GM12865 (cell line): ENCODE results near the gene VPS45.

Experiments
- DNase-seq: peaks from one replicate; pipeline ENCODE4 v3.0.0; 2010; ENCODE audit warnings: low read depth
- H3K4me3 ChIP-seq: 2 replicates; pipeline ENCODE4 v1.5.1; 2011; ENCODE audit warnings: mild to moderate bottlenecking, low read depth, low read length, control low read depth
- TF ChIP-seq, protein P1 (sequence below): IDR thresholded peaks from 2 replicates; pipeline ENCODE4 v1.5.1; 2011; ENCODE audit warnings: low read length, control low read depth, low read depth, inconsistent platforms; ENCODE audit not compliant: insufficient read depth; ENCODE audit errors: missing control alignments

VPS45 gene

DNA sequence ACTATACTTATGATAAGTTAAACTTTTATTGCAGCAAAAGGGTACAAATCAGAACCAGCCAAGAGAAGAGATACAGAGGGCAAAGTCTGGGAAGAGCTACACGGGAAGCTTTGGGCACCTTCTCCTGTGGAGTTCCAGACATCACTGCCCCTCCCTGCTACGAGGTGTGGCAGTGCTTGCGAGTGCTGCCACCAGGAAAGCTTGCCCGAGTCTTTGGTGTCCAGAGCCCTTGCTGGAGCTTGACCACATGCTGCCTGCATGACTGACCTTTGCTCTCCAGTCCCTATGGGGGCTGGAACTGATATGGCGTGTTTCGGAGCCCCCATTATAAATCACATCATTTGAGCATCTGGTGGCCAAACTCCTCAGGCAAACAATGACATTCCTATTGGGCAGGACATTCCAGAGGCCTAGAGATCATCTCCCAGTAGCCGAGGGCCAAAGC, 105.6 kb downstream of the VPS45 start:
- no peak overlapping the region for H3K4me3 ChIP-seq
- TF ChIP-seq, protein P1, sequence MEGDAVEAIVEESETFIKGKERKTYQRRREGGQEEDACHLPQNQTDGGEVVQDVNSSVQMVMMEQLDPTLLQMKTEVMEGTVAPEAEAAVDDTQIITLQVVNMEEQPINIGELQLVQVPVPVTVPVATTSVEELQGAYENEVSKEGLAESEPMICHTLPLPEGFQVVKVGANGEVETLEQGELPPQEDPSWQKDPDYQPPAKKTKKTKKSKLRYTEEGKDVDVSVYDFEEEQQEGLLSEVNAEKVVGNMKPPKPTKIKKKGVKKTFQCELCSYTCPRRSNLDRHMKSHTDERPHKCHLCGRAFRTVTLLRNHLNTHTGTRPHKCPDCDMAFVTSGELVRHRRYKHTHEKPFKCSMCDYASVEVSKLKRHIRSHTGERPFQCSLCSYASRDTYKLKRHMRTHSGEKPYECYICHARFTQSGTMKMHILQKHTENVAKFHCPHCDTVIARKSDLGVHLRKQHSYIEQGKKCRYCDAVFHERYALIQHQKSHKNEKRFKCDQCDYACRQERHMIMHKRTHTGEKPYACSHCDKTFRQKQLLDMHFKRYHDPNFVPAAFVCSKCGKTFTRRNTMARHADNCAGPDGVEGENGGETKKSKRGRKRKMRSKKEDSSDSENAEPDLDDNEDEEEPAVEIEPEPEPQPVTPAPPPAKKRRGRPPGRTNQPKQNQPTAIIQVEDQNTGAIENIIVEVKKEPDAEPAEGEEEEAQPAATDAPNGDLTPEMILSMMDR = no peak
- no peak for DNase-seq

DNA sequence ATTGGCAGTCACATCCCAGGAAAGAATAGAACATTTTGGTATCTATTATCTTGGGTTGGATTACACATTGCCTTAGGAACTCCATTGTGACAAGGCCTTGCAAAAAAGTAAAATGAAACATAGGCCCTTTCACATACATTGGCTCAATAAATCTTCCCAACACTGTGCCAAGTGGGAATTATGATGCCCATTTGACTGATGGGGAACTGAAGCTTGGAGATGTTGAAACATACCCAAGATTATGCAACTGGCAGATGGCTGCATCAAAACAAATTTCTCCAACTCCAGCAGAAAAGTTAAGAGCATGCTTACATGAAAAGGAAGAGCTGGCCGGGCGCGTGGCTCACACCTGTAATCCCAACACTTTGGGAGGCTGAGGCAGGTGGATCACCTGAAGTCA, 109.0 kb downstream of the VPS45 start:
- TF ChIP-seq, protein P1 = no peak
- DNase-seq = no peak
- no peak overlapping the region for H3K4me3 ChIP-seq

DNA sequence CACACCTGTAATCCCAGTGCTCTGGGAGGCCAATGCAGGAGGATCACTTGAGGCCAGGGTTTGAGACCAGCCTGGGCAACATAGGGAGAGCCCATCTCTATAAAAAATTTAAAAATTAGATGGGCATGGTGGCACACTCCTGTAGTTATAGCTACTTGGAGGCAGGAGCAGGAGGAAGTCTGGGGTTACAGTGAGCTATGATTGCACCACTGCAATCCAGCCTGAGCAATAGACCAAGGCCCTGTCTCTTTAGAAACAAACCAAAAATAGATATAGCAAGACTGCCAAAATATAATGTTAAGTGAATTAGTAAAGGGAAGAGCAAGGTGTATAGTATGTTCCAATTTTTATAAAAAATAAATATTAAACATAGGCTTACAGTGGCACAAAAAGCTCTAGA, 111.0 kb downstream of the VPS45 start:
- H3K4me3 ChIP-seq = no peak overlapping the region
- no peak for DNase-seq
- TF ChIP-seq, protein P1 = no peak

DNA sequence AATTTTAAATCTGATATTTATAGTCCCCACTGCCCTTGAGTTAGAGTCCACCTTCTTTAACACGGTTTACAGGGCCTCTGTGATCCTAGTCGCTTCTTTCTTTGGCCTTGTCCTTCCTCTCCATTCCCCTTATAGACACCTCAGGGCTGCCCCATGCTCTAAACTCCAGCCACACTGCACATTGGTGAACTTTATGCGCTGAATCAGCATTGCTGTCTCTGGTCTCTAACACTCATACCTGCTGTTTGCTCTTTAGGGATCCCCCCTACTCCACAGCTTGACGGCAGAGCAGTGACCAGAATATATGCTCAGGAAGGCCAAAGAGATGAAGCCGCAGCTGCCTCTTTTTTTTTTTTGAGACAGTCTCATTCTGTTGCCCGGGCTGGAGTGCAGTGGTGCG, 112.3 kb downstream of the VPS45 start:
- TF ChIP-seq, protein P1 = no peak
- DNase-seq = no peak
- H3K4me3 ChIP-seq = no peak overlapping the region

DNA sequence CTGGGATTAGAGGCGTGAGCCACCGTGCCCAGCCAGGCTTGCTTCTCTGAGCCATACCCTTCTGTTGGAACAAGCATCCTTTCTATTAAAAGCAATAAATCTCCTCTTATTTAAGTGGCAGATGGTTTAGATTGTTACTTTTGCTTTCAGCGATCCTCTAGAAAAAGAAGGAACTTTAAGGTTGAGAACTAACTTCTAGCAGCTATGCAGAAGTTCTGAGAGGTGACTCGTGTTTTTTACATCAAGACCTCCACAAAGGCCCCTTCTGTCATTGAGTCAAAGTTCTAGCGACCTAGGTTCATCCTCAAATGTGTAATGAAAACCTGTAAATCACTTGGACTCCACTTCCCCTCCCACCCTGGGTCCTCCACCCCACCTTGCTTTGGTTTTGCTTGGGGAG, 112.9 kb downstream of the VPS45 start:
- DNase-seq = no peak
- no peak overlapping the region for H3K4me3 ChIP-seq
- TF ChIP-seq, protein P1 = no peak

DNA sequence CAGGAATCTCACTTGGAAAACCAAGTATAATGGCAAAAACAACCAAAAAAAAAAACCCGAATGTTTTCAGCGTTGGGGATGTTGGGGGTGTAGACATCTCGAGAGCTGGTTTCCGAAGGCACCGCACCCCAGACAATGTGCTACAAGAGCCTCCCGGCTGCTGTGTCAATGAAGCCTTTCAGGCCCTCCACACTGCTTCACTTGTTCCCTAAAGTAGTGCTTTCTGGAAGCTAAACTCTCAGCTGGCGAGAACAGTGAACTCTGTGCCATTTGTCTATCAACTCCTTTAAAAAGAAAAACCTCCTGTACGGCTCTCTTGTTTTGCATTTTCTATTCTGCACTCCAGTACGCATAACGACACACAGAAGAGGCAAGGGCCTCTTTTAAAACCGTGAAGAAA, 114.7 kb downstream of the VPS45 start:
- H3K4me3 ChIP-seq = no peak overlapping the region
- no peak for DNase-seq
- TF ChIP-seq, protein P1 = no peak

DNA sequence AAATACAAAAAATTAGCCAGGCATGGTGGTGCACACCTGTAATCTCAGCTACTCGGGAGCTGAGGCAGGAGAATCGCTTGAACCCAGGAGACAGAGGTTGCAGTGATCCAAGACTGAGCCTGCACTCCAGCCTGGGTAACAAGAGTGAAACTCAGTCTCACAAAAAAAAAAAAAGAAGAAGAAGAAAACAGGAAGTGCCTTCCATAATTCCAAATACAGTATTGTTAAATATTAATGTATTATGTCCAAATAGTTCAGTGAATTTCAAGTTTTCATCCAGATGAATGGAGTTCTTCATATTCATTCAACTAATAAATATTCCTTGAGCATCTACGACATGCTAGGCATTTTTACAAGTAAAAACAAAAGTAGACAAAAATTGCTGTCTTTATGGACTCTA, 115.5 kb downstream of the VPS45 start:
- TF ChIP-seq, protein P1 = no peak
- H3K4me3 ChIP-seq = no peak overlapping the region
- DNase-seq = no peak
